Right ventricle myocardium superior (tissue), 1 donor: ENCODE data around the gene SYNDIG1. TPM values are rescaled to one million over a fixed set of nuclear protein-coding genes. Genes with fewer than 3 reads are reported as not detected.

Experiments
- ATAC-seq: fragments of 200-7000 bp; cut with Tn5 transposase; one replicate; pipeline ENCODE4 v1.9.1; 2020; ENCODE audit warnings: mild to moderate bottlenecking; ENCODE audit not compliant: poor library complexity
- DNase-seq: peaks from one replicate; pipeline ENCODE4 v3.0.0-alpha.2; 2020
- intact Hi-C: fragments of 100-400 bp; cut with DNase I; formaldehyde crosslinking; loops from one replicate; pipeline ENCODE4 v1.11.2; 2022
- total RNA-seq: library from RNA; stranded (reverse); fragmentation: NEBNext Ultra II Directional; extraction: Animal tissue kit (Norgen Biotek cat#: 25700); gene quantifications from one replicate; pipeline ENCODE4 v1.2.1, GENCODE V29; 2021
- donor health status: DM: no; HTN: yes; CAD: no; lungs with severe emphysema.

SYNDIG1 gene
- total RNA-seq, 1 donor from 2014 or later = 11.5 TPM

DNA sequence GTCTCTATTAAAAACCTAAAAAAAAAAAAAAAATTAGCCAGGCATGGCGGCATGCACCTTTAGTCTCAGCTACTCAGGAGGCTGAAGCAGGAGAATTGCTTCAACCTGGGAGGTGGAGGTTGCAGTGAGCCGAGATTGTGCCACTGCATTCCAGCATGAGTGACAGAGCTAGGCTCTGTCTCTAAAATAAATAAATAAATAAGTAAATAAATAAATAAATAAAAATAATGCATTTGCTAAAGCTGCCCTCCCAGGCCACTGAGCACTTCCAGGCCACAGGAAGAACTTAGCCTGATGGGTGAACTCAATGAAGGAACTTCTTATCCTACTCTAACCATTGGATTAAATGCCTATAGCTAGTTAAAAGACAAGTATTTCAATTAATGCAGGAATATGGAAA lies 104.9 kb downstream of the SYNDIG1 start:
- DNase-seq (no peak), ATAC-seq (no peak)
- intact Hi-C loops = no loop called here

DNA sequence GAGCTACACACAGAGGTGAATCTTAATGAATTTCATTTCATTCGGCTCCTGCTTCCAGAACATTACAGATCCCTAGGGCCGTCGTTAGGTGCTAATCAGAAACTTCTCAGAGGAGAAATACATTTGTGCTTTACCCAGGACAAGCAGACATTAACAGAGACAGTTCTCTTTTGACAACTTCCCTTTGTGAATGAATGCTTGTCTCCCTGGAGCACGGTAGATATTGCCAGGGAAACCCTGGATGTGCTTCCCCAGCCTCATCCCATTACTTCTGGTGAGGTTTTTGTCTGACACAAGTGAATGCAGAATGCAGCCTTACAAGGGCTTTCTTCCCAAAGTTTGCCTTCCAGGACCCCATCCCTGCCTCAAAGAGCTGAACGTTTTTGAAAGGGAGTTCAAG lies 105.4 kb downstream of the SYNDIG1 start:
- ATAC-seq (no peak), DNase-seq (no peak)
- intact Hi-C loops = no loop called here

GRCh38 chr20:24575811-24576210 lies 106.4 kb downstream of the SYNDIG1 start:
- intact Hi-C loops = no loop called here
- no peak for DNase-seq
- no peak for ATAC-seq

GRCh38 chr20:24576447-24576846 lies 107.0 kb downstream of the SYNDIG1 start:
- ATAC-seq = no peak
- intact Hi-C loops = no loop called here
- DNase-seq = no peak

DNA sequence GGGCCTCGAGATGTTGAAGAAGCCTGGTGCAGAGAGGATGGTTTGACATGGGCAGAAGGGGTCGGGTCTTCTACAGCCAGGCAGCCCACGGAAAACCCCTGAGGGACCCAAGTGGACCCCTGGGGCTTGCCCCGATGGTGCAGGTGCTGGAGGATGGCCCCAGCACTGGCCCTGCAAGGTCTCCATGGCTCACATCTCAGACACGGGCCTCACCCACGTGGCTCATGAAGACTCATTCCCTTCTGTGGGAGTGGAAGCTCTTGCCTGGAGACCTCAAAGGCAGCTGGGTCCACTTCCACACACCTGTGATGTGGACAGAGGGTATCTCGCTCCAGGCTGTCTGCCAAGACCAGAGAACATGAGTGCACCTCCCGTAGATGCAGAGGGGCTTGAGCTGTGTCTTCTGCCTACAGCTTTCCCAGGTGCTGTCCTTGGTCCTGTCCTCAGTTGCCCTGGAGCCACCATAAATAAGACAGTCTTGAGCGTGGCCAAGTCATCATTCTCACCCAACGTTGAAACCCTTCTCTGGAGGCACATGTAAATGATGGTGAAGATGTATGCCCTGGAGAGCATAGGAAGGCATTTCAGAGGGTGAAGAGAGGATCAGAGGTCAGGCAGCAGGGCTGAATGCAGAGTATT lies 108.0 kb downstream of the SYNDIG1 start:
- DNase-seq (peak; percentile 16), ATAC-seq (no peak)
- intact Hi-C loops = no loop called here

DNA sequence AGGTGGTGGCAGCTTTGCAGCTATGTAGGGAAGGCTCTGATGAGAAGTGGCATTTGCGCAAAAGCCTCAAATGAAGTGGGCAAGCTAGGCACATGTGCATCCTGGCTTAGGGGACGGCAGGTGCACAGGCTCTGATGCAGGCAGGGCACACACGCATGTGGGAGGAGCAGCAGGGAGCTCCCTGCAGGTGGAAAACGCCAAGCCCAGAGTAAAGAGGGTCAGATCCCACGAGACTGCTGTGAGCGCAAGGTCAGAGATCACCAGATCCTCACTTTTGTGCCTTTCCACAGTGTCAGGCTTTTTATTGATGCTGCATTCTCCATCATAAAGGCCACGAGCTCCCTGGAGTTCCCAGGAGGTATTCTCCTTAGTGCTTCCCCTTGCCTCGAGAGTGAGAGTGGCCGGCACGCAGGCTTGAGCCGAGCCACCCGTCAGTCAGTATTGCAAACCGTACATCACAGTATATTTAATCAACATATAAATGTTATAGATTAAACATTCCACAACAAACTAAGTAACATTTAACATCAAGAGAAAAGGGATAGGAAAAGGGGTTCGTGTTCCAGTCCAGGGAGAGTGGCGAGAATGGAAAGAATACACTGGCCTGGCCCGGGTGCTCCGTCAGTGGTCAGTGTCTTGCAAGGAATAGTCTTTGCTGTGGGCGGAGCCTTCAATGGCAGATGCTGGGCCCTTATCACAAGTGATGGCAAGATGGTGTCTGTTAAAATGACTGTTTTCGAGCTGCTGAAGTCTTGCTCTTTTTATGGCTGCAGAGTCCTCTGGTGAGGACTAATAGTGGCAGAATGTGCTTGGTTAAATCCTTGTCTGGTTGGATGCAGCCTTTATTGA lies 109.4 kb downstream of the SYNDIG1 start:
- ATAC-seq (no peak), DNase-seq (no peak)
- intact Hi-C loops = no loop called here

DNA sequence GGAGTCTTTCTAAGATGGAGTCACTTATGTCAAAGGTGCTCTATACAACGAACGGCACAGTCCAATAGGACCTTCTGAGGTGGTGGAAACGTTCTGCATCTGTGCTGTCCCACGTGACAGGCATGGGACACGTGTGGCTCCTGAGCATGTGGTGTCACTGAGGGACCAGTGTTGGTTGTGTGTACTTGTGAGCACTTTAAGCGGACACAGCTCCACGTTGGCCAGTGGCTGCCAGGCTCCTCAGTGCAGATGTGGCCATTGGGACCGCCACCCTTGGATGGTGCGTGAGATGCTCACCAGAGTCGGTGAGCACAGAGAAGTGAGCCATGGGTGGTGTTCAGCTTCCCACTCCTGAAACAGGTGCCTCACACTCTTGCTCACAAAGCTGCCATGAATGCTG lies 110.0 kb downstream of the SYNDIG1 start:
- ATAC-seq (no peak), DNase-seq (no peak)
- intact Hi-C loops = no loop called here

DNA sequence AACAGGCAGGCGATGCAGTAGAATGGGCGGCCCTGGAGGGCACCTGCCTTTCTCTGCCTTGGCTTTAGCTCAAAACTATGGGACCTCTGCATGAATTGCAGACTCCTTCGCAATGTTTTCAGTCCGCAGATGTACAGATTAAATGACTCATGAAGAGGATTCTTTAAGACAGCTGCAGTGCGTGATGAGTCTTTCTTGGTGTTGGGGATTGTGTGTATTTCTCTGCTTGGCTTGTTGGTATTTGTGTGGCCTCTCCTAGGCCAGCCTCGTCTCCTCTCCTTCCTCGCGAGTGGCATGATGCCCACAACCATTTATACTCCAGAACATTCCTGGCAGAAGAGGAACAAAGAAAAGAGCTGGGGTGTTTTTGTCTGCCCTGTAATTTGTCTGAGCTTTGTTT lies 110.6 kb downstream of the SYNDIG1 start:
- ATAC-seq = no peak
- DNase-seq = no peak
- intact Hi-C loops = no loop called here

DNA sequence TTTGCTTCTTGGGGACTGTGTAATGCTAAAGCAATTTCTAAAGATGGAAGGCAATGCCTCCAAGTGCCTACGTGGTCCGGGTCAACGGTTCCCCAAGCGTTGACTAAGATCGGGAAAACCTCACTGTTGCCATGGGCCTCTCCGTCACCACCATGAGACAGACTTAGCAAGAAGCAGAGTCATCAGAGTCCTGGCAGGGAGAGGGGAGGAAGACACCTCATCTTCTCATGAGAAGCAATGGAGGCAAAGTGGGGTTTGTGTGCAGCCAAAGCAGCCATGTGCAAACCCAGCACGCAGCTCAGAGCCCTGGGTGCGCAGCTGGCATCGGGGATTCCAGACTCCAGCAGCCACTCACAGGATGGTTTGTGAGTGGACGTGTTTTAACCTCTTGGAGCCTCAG lies 111.4 kb downstream of the SYNDIG1 start:
- no peak for DNase-seq
- ATAC-seq = no peak
- intact Hi-C loops = no loop called here

DNA sequence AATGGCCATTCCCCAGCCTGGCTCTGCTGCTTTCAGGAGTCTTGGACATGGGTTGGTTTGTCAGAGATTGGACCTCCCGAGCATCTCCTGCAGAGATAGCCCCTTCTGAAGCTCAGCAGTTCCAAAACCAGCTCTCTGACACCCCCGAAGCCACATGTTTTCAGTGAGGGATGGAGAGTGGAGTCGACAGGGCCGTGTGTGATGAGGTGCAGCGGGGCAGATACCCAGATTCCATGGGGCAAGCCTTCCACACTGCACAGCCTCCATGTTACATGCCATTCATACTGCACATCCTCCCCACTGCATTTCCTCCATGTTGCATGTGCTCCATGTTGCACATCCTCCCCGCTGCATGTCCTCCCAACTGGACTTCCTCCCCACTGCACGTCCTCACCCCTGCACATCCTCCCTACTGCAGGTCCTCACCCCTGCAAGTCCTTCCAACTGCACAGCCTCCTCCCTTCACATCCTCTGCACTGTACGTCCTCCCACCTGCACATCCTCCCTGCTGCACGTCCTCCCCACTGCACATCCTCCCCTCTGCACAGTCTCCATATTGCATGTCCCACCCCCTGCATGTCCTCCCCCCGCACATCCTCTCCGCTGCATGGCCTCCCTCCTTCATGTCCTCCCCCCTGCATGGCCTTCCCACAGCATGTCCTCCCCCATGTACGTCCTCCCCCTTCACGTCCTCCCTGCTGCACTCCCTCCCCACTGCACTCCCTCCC lies 112.2 kb downstream of the SYNDIG1 start:
- DNase-seq = no peak
- intact Hi-C loops = no loop called here
- no peak for ATAC-seq

DNA sequence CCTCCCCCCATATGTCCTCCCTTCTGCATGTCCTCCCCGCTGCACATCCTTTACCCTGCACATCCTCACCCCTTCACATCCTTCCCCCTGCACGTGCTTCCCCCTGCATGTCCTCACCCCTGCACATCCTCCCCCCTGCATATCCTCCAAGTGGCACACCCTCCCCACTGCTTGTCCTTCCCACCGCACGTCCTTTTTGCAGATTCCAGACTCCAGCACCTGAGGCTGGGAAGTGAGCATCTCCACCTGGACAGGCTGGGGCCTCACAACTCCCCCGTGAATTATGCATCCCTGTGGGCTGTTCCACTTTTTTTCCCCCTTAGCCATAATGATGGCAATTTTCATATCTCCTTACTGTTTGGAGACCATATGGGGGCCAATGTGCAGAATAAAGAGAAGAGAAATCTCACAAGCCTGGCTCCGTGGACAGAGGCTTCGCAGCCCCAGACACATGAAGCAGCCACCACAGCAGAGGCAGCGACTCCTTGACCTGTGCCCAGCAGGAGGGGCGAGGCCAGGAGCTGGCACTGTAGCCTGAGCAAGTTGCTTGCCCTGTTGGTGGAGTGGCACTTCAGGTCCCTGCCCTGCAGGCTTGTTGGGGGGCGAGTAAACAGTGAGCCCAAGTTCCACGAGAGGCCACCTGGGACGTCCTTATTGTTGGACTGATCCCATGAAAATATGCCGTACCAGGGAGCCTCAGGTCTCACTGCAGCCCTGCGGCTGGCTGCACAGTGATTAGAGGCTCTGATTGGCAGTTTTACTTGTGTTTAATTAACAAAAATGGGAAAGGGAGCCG lies 113.1 kb downstream of the SYNDIG1 start:
- no peak for ATAC-seq
- no peak for DNase-seq
- intact Hi-C loops = no loop called here

DNA sequence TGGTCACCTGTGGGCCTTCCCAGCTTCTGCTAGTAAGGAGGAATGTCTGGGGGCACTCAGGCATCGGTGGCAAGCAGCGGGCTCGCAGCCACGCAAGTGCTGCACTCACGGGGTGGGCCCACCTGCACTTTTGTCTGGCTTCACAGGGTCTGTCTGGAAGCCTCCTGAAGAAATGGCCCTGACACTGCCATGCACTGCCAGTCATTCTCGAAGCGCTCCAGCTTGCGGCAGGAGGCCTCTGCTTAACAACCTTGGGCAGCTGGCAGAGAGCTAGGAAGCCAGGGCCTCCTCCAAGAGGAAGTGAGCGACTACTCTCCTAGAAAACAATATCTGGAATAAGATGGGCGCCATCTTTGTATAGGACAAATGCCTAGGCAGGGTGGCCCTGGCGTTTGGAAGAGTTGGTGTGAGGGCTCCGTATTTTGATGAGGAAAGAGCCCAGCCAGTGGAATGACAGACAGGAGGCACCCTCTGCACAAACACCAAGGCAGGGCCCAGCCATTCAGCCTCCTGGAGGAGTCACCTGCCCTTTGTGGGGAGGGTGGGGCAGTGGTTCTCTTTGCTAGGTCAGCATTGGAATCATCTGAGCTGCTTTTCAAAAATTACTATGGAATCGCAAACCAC lies 113.9 kb downstream of the SYNDIG1 start:
- DNase-seq (no peak), ATAC-seq (no peak)
- intact Hi-C loops = no loop called here

- no peak for DNase-seq
- intact Hi-C loops = no loop called here
- ATAC-seq = no peak
Observed at GRCh38 chr20:24584078-24584477, 114.6 kb downstream of the SYNDIG1 start.

GRCh38 chr20:24584538-24585356 lies 115.3 kb downstream of the SYNDIG1 start:
- ATAC-seq (no peak), DNase-seq (no peak)
- intact Hi-C loops = no loop called here

GRCh38 chr20:24585796-24586522 lies 116.5 kb downstream of the SYNDIG1 start:
- no peak for ATAC-seq
- intact Hi-C loops = no loop called here
- no peak for DNase-seq

DNA sequence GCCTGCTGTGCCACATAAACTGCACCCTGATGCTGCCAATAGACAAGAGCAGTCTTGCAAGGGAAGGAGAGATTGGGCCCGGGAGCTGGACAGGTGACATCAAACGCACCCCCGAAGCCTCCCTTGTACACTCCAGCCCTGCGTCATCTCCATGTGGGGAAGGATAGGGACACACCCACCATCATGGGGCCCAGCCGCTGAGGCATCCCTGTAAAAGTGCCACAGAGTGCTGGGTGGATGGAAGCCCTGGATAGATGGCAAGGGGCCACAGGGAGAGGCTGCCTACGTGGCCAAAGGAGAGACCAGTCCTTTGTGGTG lies 117.1 kb downstream of the SYNDIG1 start:
- intact Hi-C loops = no loop called here
- DNase-seq (no peak), ATAC-seq (no peak)

DNA sequence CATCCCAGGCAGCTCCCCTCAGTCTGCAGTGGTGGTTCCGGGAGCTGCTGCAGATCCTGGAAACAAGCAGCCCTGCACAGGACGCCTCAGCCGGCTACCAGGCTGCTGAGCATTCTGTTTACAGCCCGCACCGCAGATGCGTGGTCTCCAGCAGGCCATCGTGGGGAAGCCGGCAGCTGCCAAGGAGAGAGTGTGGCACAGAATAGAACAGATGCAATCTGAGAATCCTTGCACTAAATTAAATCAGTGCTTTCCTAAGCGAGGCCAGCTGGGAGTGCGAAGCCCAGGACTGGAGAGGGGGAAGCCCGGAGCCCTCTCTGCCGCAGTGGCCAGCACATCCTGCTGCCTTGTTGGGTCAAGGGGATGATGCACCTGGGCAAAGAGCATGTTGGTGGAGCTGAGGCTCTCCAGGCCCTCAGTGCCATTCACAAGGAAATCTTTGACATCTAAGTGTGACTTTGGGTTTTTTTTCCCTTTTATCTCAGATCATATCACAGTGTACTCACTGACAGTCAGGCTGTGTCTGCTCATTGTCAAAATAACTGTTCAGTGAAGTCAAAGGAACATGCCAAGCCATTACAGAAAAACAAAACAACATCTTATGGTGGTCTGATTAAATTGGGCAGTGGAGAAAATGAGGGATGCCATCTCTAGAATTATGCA lies 118.1 kb downstream of the SYNDIG1 start:
- DNase-seq (no peak), ATAC-seq (no peak)
- intact Hi-C loops = no loop called here
